ENCODE measurements around the gene ELFN2.

DNA sequence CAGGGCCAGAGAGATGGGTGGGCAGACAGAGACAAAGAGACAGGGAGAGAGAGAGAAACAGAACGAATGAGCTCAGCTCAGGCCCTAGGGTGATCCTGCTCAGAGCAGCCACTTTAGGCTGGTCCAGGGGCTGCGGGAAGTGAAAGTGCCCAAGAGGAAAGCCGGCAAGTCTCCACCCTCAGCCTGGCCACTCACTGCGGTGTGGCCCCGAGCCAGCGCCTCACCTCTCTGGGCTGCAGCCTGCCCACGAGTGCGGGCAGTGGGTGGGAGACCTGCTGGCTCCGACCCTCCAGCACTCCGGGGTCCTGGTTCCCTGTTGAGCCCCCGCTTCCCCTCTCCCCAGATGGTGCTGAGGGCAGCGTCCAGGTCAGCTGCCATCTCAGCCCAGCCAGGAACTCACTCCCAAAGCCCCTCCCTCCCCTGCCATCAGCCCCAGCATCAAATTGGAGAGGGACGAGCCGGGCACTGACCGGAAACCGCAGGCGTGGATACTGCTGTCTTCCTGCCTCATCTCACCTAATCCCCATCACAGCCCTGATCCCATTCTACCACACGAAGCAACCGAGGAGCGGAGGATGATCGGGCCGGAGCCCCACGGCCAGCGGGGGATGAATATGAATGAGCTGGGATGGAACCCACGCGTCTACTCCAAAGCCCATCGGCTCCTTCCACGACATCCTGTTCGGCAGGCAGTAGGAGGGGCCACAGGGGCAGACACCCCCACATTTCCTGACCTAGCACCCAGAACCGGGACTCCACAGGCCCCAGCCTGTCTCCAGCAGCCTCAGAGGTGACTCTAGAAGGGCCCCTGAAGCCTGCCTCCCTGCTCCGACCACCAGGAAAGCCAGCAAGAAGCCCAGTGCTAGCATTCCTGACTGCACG lies 16.9 kb downstream of the ELFN2 start:
- no peak for TF ChIP-seq CTCF (IDR thresholded peaks at IDR 0.05; ENCODE audit: low read length)
- no peak for TF ChIP-seq EZH2 (optimal IDR thresholded peaks at IDR 0.05; ENCODE audit: low read depth, low read length)
- TF ChIP-seq EZH2phosphoT487 (IDR thresholded peaks at IDR 0.05; ENCODE audit: low read length) = no peak

Data from MM.1S (cell line).